HepG2 (cell line): ENCODE measurements around the gene ZNF777. TPM values are rescaled to one million over a fixed set of nuclear protein-coding genes. Genes with fewer than 3 reads are reported as not detected.

Experiments used
- CAMTA2 ChIP-seq: sonication (generic); formaldehyde crosslinking; IDR thresholded peaks from 2 replicates; pipeline ENCODE4 v1.4.0; 2020; ENCODE audit warnings: mild to moderate bottlenecking, missing genetic modification reagents, borderline replicate concordance
- MLLT10 ChIP-seq: sonication (generic); formaldehyde crosslinking; IDR thresholded peaks from 2 replicates; pipeline ENCODE4 v1.4.0; 2020; ENCODE audit warnings: missing genetic modification reagents
- ZNF232 ChIP-seq: sonication (generic); formaldehyde crosslinking; IDR thresholded peaks from 2 replicates; pipeline ENCODE4 v1.4.0; 2020; ENCODE audit warnings: missing genetic modification reagents, borderline replicate concordance
- ZNF660 ChIP-seq: sonication (generic); formaldehyde crosslinking; IDR thresholded peaks from 2 replicates; pipeline ENCODE4 v1.5.1; 2020; ENCODE audit warnings: mild to moderate bottlenecking, low read depth, missing genetic modification reagents, borderline replicate concordance
- ZNF83 ChIP-seq: sonication (generic); formaldehyde crosslinking; IDR thresholded peaks from 2 replicates; pipeline ENCODE4 v1.4.0; 2020; ENCODE audit warnings: missing genetic modification reagents, mild to moderate bottlenecking, borderline replicate concordance
- polyA plus RNA-seq, 8 experiments: library from polyadenylated mRNA; depleted of rRNA in 3 of 8; stranded (reverse) in 7 of 8; unstranded in 1 of 8; fragments of >200 nt; fragmentation: Illumina TruSeq in 4 of 8; extraction: Trizol in 4 of 8; gene quantifications; 2 replicates each; pipeline versions ENCODE4 v1.2.1 to v1.2.3, GENCODE V29; 2011 to 2016; ENCODE audit warnings: low read depth in 4 of 8, missing spikeins in 1 of 8, mixed read lengths in 1 of 8; ENCODE audit not compliant: insufficient read depth in 1 of 8
- total RNA-seq, 5 experiments: library from RNA; depleted of rRNA; stranded (reverse); fragments of >200 nt; fragmentation: Illumina TruSeq; extraction: Trizol; gene quantifications; 2 replicates each; pipeline ENCODE4 v1.2.3, GENCODE V29; 2016; ENCODE audit warnings: low read depth in 1 of 5
- TF ChIP-seq, protein P1 (sequence below): sonication (generic); formaldehyde crosslinking; IDR thresholded peaks from 2 replicates; pipeline ENCODE4 v1.5.0; 2020; ENCODE audit warnings: missing genetic modification reagents
- TF ChIP-seq, protein P2 (sequence below): sonication (generic); formaldehyde crosslinking; IDR thresholded peaks from 2 replicates; pipeline ENCODE4 v1.9.0; 2022; ENCODE audit warnings: low read depth, missing genetic modification reagents
- TF ChIP-seq, protein P3 (sequence below): sonication (generic); formaldehyde crosslinking; conservative IDR thresholded peaks from 2 replicates; pipeline ENCODE4 v1.4.0; 2020; ENCODE audit warnings: missing genetic modification reagents
- TF ChIP-seq, protein P4 (sequence below): sonication (generic); formaldehyde crosslinking; conservative IDR thresholded peaks from 2 replicates; pipeline ENCODE4 v1.4.0; 2020; ENCODE audit warnings: missing genetic modification reagents
- TF ChIP-seq, protein P5 (sequence below): sonication (generic); formaldehyde crosslinking; IDR thresholded peaks from 2 replicates; pipeline ENCODE4 v1.8.0; 2022; ENCODE audit warnings: missing genetic modification reagents, low read depth, mild to moderate bottlenecking, borderline replicate concordance
- TF ChIP-seq, protein P6 (sequence below): sonication (generic); formaldehyde crosslinking; IDR thresholded peaks from 2 replicates; pipeline ENCODE4 v1.5.0; 2020; ENCODE audit warnings: mild to moderate bottlenecking, missing genetic modification reagents, borderline replicate concordance

The ZNF777 gene
- total and polyA plus RNA-seq, 2 of the 13 experiments (the other 11 are each of a cell fraction or from before 2014, with no cell fraction given): 3.8 to 6.0 TPM

DNA sequence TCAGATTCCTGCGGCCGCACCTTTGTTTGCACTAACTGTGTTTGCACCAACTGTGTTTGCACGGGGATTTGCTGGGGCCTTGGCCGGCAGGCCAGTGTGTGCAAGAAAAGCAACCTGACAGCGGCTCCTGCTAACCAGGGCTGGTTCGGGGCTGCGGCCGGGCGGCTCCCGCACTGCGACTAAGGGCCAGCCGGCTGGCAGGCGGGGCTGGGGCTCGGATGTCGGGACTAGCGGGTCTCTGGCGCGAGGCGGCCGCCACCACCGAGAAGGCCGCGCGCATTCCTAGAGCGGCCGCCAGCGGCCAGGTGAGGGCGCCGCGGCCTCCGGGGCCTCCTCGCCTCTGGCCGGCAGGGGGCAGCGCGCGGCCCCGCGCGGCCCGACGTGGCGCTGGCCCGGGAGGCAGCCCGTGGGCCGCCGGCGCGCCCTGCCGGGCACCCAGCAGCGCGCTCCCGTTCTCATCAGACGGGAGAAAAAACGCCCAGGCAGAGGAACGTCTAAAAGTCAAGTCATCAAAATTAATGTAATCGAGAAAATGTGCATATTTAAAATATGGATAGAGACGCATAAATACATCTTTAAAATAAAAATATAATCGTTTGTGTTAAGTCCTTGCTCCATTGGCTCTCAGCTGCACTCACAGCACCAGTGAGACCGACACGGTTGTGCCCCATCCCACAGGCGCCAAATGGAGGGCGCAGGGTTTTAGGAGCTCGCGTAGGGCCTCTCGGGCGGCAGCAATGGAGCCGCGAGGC lies 38.5 kb downstream of the ZNF777 start (continued):
- TF ChIP-seq, protein P1, sequence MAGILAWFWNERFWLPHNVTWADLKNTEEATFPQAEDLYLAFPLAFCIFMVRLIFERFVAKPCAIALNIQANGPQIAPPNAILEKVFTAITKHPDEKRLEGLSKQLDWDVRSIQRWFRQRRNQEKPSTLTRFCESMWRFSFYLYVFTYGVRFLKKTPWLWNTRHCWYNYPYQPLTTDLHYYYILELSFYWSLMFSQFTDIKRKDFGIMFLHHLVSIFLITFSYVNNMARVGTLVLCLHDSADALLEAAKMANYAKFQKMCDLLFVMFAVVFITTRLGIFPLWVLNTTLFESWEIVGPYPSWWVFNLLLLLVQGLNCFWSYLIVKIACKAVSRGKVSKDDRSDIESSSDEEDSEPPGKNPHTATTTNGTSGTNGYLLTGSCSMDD: no peak
- TF ChIP-seq ZNF660 (CRISPR knock-in tag) (no peak), MLLT10 (no peak), ZNF83 (CRISPR knock-in tag) (no peak), CAMTA2 (CRISPR knock-in tag) (no peak), ZNF232 (CRISPR knock-in tag) (no peak)
- TF ChIP-seq, protein P2, sequence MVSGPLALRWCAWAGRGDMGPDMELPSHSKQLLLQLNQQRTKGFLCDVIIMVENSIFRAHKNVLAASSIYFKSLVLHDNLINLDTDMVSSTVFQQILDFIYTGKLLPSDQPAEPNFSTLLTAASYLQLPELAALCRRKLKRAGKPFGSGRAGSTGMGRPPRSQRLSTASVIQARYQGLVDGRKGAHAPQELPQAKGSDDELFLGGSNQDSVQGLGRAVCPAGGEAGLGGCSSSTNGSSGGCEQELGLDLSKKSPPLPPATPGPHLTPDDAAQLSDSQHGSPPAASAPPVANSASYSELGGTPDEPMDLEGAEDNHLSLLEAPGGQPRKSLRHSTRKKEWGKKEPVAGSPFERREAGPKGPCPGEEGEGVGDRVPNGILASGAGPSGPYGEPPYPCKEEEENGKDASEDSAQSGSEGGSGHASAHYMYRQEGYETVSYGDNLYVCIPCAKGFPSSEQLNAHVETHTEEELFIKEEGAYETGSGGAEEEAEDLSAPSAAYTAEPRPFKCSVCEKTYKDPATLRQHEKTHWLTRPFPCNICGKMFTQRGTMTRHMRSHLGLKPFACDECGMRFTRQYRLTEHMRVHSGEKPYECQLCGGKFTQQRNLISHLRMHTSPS (CRISPR knock-in tag): no peak
- TF ChIP-seq, protein P3, sequence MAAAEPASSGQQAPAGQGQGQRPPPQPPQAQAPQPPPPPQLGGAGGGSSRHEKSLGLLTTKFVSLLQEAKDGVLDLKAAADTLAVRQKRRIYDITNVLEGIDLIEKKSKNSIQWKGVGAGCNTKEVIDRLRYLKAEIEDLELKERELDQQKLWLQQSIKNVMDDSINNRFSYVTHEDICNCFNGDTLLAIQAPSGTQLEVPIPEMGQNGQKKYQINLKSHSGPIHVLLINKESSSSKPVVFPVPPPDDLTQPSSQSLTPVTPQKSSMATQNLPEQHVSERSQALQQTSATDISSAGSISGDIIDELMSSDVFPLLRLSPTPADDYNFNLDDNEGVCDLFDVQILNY (CRISPR knock-in tag): no peak
- TF ChIP-seq, protein P4, sequence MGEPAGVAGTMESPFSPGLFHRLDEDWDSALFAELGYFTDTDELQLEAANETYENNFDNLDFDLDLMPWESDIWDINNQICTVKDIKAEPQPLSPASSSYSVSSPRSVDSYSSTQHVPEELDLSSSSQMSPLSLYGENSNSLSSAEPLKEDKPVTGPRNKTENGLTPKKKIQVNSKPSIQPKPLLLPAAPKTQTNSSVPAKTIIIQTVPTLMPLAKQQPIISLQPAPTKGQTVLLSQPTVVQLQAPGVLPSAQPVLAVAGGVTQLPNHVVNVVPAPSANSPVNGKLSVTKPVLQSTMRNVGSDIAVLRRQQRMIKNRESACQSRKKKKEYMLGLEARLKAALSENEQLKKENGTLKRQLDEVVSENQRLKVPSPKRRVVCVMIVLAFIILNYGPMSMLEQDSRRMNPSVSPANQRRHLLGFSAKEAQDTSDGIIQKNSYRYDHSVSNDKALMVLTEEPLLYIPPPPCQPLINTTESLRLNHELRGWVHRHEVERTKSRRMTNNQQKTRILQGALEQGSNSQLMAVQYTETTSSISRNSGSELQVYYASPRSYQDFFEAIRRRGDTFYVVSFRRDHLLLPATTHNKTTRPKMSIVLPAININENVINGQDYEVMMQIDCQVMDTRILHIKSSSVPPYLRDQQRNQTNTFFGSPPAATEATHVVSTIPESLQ: no peak
- TF ChIP-seq, protein P5, sequence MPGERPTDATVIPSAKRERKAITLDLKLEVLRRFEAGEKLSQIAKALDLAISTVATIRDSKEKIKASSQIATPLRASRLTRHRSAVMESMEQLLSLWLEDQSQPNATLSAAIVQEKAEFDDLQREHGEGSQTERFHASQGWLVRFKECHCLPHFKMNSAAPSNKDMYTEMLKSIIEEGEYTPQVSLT: no peak
- TF ChIP-seq, protein P6, sequence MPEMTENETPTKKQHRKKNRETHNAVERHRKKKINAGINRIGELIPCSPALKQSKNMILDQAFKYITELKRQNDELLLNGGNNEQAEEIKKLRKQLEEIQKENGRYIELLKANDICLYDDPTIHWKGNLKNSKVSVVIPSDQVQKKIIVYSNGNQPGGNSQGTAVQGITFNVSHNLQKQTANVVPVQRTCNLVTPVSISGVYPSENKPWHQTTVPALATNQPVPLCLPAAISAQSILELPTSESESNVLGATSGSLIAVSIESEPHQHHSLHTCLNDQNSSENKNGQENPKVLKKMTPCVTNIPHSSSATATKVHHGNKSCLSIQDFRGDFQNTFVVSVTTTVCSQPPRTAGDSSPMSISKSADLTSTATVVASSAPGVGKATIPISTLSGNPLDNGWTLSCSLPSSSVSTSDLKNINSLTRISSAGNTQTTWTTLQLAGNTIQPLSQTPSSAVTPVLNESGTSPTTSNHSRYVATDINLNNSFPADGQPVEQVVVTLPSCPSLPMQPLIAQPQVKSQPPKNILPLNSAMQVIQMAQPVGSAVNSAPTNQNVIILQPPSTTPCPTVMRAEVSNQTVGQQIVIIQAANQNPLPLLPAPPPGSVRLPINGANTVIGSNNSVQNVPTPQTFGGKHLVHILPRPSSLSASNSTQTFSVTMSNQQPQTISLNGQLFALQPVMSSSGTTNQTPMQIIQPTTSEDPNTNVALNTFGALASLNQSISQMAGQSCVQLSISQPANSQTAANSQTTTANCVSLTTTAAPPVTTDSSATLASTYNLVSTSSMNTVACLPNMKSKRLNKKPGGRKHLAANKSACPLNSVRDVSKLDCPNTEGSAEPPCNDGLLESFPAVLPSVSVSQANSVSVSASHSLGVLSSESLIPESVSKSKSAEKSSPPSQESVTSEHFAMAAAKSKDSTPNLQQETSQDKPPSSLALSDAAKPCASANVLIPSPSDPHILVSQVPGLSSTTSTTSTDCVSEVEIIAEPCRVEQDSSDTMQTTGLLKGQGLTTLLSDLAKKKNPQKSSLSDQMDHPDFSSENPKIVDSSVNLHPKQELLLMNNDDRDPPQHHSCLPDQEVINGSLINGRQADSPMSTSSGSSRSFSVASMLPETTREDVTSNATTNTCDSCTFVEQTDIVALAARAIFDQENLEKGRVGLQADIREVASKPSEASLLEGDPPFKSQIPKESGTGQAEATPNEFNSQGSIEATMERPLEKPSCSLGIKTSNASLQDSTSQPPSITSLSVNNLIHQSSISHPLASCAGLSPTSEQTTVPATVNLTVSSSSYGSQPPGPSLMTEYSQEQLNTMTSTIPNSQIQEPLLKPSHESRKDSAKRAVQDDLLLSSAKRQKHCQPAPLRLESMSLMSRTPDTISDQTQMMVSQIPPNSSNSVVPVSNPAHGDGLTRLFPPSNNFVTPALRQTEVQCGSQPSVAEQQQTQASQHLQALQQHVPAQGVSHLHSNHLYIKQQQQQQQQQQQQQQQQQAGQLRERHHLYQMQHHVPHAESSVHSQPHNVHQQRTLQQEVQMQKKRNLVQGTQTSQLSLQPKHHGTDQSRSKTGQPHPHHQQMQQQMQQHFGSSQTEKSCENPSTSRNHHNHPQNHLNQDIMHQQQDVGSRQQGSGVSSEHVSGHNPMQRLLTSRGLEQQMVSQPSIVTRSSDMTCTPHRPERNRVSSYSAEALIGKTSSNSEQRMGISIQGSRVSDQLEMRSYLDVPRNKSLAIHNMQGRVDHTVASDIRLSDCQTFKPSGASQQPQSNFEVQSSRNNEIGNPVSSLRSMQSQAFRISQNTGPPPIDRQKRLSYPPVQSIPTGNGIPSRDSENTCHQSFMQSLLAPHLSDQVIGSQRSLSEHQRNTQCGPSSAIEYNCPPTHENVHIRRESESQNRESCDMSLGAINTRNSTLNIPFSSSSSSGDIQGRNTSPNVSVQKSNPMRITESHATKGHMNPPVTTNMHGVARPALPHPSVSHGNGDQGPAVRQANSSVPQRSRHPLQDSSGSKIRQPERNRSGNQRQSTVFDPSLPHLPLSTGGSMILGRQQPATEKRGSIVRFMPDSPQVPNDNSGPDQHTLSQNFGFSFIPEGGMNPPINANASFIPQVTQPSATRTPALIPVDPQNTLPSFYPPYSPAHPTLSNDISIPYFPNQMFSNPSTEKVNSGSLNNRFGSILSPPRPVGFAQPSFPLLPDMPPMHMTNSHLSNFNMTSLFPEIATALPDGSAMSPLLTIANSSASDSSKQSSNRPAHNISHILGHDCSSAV (CRISPR knock-in tag): no peak
